WI38 (cell line): ENCODE results near the gene L3MBTL4.

ENCODE experiments used
- H3K4me3 ChIP-seq: 2 replicates; pipeline ENCODE4 v1.5.1; 2011; ENCODE audit warnings: low read depth, mild to moderate bottlenecking, control low read depth, low read length
- TF ChIP-seq, protein P1 (sequence below): IDR thresholded peaks from 2 replicates; pipeline ENCODE4 v1.5.1; 2012; ENCODE audit warnings: low read depth, mild to moderate bottlenecking, control low read depth, low read length

L3MBTL4 gene

GRCh38 chr18:6365385-6365784 lies 49.3 kb downstream of the L3MBTL4 start:
- TF ChIP-seq, protein P1, sequence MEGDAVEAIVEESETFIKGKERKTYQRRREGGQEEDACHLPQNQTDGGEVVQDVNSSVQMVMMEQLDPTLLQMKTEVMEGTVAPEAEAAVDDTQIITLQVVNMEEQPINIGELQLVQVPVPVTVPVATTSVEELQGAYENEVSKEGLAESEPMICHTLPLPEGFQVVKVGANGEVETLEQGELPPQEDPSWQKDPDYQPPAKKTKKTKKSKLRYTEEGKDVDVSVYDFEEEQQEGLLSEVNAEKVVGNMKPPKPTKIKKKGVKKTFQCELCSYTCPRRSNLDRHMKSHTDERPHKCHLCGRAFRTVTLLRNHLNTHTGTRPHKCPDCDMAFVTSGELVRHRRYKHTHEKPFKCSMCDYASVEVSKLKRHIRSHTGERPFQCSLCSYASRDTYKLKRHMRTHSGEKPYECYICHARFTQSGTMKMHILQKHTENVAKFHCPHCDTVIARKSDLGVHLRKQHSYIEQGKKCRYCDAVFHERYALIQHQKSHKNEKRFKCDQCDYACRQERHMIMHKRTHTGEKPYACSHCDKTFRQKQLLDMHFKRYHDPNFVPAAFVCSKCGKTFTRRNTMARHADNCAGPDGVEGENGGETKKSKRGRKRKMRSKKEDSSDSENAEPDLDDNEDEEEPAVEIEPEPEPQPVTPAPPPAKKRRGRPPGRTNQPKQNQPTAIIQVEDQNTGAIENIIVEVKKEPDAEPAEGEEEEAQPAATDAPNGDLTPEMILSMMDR: no peak
- no peak overlapping the region for H3K4me3 ChIP-seq

GRCh38 chr18:6363216-6363615 lies 51.5 kb downstream of the L3MBTL4 start:
- TF ChIP-seq, protein P1: no peak
- H3K4me3 ChIP-seq: no peak overlapping the region

DNA sequence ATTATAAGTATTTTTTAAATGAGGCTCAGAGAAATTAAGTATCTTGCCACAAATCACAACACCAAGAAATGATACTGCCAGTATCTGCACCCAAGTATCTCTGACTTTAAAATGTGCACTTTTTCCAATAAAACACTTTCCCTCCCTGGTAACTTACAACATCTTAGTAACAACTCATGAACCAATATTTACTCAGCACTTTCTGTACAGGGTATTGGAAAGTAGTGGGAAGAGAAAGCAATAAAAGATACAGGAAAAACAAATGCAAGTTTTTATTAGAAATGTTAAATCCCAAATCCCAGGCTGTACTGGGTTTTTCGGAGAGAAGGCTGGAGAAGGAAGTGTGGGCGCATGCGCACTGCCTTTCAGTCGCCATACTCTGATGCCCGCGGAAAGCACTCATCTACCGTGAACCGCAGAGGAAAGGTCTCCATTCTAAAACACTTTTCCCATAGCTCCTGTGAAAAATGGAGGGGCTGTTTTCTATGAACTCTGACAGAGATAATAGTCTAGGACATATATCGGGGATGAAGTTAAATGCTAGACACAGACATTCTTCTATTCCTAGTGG lies 52.1 kb downstream of the L3MBTL4 start:
- H3K4me3 ChIP-seq: no peak overlapping the region
- TF ChIP-seq, protein P1: no peak

- H3K4me3 ChIP-seq: no peak overlapping the region
- TF ChIP-seq, protein P1: no peak
Observed at GRCh38 chr18:6357668-6358067, 57.0 kb downstream of the L3MBTL4 start.

- no peak overlapping the region for H3K4me3 ChIP-seq
- TF ChIP-seq, protein P1: no peak
Observed at GRCh38 chr18:6355789-6356589, 58.7 kb downstream of the L3MBTL4 start.

DNA sequence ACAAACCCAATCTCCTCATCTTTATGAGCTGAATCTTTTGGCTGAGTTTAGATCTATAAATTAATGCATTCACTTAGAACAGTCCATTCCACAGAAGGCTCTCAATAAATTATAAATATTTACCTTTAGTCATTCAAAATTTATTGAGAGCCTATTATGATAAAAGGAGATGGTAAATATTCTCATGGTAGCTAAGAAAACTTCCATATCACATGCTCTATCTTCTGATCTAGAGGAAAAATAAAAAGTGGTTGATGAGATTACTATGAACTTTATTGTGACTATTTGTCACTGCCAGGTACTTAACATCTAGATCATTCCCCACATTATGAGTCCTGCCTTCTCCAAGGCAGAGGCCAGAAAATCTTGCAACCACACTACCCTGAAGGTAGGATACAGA lies 62.4 kb downstream of the L3MBTL4 start:
- TF ChIP-seq, protein P1: no peak
- no peak overlapping the region for H3K4me3 ChIP-seq

- no peak overlapping the region for H3K4me3 ChIP-seq
- TF ChIP-seq, protein P1: no peak
Observed at GRCh38 chr18:6342990-6343389, 71.7 kb downstream of the L3MBTL4 start.
